Upper lobe of left lung (tissue), 4 donors: ENCODE measurements around the gene DUSP9.

Experiments
- CTCF ChIP-seq, 6 experiments: fragments of 450-650 bp in 4 of 6; fragments of 200-600 bp in 2 of 6; sonication (generic) in 2 of 6; IDR thresholded peaks; one replicate each; pipeline ENCODE4 v1.5.1; 2016 to 2019; ENCODE audit warnings: antibody characterized with exemption in 6 of 6
- EP300 ChIP-seq, 4 donors: sonication (generic); formaldehyde crosslinking; IDR thresholded peaks; one replicate each; pipeline ENCODE4 v1.5.1; 2017; ENCODE audit warnings: antibody characterized with exemption in 4 of 4, control low read depth in 2 of 4

- TF ChIP-seq EP300 (IDR thresholded peaks at IDR 0.05) (no peak), CTCF (IDR thresholded peaks at IDR 0.05) (no peak)
Measured at GRCh38 chrX:153612413-153612812, 34.6 kb upstream of the DUSP9 start.
